HG02970 (cell line): ENCODE measurements around the gene TXNDC12.
"Not testable (repeated sequence)": the region's sequence is repeated elsewhere in the genome, so short reads cannot be mapped to it uniquely, and the experiment has no call there.

ENCODE experiments used
- ATAC-seq: cut with Tn5 transposase; IDR thresholded peaks from one replicate; pipeline ENCODE4 v1.9.1; 2021; ENCODE audit warnings: mild to moderate bottlenecking, moderate library complexity, moderate number of reproducible peaks; ENCODE audit not compliant: unreplicated experiment, low FRiP score

Gene TXNDC12

DNA sequence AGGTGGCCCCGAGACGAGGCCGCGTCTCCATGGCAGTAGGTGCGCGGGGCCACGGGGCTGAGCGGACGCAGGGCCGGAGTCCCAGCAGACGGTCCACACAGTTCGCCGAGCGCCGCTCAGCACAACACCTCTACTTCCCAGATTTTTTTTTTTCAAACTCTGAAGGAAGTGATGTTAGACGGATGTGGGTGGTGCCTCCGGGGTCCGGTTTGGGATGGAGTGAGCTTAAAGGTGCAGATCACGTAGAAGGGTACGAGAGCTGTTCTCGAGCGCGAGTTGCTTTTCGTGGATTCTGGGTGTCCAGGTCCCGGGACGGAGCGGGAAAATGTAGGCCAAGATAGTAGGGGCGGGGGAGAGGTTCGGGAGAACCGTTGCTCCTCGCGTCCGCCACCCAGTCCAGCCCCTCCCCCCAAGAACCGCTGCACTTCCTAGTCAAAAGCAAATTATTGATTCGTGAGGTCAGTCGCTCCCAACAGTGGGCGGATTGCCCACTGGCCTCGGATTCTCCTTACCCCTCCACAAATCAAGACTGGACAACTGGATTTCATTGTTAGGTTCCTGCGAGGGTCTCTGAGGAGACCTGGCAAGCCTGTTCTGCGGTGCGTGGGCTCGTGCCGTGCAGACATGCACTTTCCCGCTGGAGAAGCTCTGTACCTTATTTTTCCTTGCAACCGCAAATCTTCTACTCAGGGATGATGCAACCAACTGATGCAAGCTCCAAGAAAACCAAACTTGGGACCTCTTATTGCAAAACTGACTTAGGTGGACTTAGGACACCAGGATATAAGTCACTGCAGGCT is at the start of gene TXNDC12:
Gene TXNDC12 (minus strand): TSS at position 126 of the 800 bp plus-strand sequence. CDS start 95 bp downstream, at position 31.
- peak; percentile 34 for ATAC-seq

DNA sequence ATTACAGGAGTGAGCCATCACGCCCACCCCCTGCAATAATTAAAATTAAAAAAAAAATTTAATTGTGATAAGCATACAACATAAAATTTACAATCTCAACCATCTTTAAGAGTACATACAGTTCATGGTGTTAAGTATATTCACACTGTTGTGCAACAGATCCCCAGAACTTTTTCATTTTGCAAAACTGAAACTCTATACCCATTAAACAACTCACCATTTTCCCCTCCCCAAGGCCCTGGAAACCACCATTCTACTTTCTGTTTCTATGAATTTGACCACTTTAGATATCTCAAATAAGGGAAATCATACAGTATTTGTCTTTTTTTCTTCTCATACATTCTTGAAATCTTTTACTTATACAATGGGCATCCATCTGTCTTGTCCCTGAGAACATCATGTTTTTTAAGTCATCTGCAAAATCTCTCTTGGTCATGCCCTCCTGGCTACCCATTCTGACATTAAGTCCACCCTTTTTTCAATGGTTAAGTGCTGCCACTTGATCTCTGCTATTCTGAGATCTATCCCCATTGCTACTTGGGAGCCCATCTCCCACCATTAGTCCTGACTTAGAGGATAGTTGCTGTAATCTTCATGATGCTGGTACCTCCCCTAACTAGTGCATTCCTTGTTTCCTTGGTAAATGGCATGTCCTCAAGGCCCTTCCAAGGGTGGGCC is 47.5 kb upstream of the TXNDC12 start:
- ATAC-seq = no peak

DNA sequence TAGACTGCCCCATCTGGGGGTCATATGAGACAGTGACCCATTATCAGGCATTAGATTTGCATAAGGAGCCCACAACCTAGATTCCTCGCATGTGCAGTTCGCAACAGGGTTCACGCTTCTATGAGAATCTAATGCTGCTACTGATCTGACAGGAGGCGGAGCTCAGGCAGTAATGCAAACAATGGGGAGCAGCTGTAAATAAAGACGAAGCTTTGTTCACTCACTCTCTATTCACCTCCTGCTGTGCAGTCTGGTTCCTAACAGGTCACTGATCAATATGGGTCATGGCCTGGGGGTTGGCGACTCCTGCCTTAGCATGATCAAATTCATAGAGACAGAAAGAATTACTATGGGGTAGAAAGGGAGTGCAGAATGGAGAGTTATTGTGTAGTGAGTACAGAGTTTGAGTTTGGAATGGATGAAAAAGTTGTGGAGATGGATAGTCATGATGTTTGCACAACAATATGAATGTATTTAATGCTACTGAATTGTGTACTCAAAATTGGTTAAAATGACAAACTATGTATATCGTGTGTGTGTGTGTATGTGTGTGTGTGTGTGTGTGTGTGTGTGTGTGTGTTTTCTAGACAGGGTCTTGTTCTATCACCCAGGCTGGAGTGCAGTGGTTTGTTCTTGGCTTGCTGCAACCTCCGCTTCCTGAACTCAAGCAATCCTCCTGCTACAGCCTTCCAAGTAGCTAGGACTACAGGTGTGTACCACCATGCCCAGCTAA is 43.3 kb upstream of the TXNDC12 start:
- no peak for ATAC-seq

DNA sequence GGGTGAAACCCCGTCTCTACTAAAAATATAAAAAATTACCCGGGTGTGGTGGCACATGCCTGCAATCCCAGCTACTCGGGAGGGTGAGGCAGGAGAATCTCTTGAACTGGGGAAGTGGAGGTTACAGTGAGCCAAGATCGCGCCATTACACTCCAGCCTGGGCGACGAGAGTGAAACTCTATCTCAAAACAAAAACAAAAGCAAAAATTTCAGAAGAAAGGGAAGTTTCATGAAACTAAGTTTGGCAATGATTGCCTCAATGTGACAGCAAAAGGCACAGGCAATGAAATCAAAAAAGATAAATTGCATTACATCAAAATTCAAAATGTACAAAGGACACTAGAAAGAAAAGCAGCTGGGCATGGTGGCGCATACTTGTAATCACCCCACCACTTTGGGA is 41.2 kb upstream of the TXNDC12 start:
- ATAC-seq = no peak

DNA sequence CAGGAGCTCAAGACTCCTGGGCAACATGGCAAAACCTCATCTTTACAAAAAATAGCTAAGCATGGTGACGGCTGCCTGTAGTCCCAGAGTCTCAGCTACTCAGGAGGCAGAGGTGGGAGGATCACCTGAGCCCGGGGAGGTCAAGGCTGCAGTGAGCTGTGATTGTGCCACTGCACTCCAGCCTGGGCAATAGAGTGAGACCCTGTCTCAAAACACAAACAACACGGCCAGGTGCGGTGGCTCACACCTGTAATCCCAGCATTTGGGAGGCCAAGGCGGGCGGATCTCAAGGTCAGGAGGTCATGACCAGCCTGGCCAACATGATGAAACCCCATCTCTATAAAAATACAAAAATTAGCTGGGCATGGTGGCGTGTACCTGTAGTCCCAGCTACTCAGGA is 39.3 kb upstream of the TXNDC12 start:
- ATAC-seq = not testable (repeated sequence)

DNA sequence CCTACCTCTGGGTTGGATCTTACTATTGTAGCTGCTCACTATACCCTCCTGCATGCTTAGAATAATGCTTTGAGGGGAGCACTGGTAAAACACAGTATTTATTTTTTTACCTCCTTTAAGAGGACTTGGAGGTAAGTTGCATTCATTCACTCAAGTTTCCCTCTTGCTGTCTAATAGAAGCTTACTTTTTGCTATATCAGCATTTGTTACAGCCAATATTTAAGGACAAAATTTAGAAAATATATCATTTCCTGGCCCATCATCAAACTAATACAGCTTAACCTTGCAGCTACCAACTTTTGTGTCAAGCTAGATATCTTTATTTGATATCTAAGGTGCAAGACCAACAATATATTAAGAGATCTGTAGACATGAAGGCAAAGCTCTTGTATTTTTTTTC is 32.9 kb upstream of the TXNDC12 start:
- ATAC-seq = not testable (repeated sequence)

DNA sequence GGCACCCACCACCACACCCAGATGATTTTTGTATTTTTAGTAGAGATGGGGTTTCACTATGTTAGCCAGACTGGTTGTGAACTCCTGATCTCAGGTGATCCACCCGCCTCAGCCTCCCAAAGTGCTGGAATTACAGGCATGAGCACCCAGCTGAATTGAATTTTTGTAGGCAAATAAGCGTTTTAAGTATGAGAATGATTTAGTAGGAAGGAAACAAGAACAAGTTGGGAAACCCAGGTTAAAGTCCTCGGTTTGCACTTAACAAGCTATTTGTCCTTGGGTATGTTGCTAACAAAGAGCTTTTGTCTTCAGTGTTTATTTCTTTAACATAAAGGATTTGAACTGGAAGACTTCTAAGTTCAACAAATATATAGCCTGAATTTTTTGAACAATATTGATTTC is 25.0 kb upstream of the TXNDC12 start:
- no peak for ATAC-seq

DNA sequence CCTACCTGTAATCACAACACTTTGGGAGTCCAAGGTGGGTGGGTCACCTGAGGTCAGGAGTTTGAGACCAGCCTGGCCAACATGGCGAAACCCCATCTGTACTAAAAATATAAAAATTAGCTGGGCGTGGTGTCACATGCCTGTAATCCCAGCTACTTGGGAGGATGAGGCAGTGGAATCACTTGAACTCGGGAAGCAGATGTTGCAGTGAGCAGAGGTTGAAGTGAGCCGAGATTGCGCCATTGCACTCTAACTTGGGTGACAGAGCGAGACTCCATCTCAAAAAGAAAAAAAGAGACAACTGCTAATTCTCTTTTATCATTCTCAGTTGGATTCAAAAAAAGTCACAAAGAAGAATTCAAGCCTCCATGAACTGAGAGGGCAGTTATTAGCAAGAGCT is 22.3 kb upstream of the TXNDC12 start:
- not testable (repeated sequence) for ATAC-seq

DNA sequence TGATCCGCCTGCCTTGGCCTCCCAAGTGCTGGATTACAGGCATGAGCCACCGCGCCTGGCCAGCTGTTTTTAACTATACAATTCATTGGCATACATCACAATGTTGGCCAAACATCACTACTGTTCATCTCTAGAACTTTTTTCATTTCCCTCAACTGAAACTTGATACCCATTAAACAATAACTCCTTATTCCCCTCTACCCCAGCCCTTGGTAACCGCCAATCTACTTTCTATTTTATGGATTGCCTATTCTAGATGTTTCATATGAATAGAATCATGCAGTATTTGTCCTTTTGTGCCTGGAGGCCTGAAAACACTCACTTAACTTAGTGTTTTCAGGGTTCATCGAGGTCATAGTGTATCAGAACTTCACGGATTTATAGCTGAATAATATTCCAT is 17.3 kb upstream of the TXNDC12 start:
- ATAC-seq = no peak

DNA sequence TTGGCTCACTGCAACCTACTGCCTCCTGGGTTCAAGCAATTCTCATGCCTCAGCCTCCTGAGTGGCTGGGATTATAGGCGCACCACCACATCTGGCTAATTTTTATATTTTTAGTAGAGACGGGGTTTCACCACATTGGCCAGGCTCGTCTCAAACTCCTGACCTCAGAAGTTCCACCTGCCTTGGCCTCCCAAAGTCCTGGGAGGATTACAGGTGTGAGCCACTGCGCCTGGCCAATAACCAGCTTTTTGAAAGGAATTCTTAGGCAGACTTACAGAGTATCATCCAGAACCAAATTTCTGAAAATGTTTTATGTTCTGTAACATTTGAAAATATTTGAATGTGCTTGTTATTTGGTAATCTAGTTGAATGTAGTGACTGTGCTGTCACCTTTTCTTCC is 15.7 kb upstream of the TXNDC12 start:
- no peak for ATAC-seq

DNA sequence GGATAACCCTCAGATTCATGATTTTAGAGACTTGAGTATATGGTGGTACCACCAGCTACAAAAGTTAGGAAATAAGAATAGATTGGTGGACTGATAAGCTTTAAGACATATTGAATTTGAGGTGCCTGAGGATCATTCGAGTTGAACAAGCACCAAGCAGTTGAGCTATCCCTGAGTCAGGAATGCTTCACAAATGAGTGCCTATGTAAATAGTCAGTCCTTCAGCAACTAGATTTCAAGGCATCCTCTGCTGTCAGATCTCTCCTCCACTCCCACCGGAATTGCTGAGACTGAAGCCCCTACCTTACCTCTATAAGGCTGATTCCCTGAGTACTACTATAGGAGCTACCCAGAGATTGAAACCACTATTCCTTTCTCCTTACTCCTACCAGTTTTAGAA is 8.2 kb upstream of the TXNDC12 start:
- no peak for ATAC-seq

DNA sequence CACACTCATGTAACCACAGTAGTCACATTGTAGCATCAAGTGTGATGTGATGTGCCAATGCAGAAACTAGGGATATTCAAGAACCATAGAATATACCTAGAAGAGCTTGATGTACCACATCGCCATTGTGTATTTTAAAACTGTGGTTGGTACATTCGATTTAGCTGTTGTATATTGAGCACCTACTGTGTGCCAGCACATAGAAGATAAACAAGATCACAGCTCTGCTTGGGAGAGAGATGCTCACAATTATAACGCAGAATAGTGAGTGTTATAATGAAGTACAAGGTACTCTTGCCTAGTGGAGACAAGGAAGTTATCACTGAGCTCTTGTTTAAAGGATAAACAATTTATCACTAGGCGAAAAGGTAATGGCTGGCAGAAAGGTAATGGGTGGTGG is 5.8 kb upstream of the TXNDC12 start:
- no peak for ATAC-seq

DNA sequence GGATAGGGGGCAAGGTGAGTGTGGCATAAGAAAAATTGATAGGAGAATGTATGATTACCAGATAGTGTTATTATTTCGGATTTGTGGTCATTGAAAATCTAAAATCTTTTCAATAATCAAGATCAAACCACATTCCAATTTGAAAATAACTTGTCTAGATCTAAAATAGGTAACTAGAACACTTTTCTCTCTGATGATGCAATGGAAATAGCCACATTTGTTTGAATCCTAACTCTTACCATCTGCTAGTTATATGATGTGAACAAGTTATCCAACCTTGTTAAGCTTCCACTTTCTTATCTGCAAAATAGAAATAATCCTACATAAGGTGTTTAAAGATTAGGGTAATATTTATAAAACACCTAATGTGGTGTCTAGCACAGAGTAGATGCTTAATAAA is 4.9 kb upstream of the TXNDC12 start:
- ATAC-seq = no peak

DNA sequence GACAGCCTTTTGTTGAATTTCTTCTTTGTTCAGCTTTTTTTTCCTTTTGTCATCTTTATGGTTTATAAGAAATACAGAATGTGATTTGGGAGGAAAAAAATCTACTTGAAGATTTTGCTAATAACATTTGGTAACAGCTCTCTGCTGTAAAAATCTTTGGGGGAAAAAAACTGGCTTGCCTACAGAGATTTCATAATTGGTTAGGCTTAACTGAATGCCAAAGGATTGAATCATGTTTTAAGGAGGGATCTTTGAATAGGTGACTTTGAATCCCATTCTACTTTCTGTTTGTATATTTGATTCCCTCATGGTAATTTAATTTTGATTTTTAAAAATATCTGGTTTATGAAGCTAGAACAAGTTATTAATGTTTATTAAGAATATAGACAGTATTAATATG is 4.3 kb upstream of the TXNDC12 start:
- ATAC-seq = no peak

DNA sequence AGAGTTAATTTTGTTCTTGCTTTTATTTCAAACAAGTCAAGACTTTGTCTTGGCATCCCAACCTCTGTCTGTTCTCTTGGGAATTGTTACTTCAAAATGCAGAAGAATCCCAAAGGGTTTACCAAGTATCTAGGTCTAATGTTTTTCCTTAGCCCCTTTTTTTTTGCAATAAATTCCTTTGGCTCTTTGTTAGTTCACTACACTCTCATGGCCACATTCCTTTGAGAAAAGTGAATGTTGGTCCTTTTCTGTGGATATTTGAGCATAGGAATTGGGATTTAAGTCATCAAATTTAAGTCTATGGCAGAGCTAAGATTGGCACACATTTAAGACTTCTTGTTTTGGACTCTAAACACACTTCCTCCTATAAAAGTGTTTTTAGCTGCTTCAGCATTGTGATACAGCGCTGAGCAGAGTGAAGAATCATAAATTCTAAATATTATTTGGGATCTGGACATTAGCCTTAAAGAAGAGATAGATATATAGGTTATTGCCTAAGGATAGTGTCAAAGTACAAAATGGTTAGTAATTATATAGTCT is 3.0 kb upstream of the TXNDC12 start:
- ATAC-seq = no peak

DNA sequence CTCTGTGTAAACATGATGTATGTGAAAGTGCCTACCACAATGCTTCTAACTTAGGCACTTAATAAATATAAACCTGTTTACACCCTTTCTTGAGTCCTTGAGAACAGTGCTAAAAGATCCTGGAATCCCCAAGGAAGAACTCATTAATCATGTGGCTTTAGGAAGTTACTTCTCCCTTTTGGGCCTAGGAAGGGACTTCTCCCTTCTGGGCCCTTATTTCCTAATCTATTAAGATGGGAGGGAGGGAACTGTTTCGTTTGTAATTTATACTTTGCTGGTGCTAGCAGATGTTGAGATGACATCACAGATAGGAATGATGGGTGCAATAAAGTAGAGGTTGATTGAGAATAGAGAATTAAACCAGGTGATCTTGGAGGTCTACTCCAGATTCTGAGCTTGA is 2.3 kb upstream of the TXNDC12 start:
- ATAC-seq = no peak

DNA sequence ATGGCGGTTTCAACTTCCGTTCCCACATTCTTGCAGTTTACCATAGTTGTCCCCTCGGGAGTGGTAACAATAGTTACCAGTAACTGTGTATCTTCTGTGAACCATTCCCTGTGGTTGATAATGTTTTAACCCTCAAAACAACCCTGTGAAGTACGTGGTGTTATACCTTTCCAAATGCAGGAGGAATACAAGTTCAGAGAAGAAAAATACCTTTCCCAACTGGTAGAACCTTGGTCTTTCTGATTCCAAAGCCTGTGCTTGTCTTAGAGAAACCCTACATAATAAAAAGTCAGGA is 1.9 kb upstream of the TXNDC12 start:
- ATAC-seq = peak; percentile 25

DNA sequence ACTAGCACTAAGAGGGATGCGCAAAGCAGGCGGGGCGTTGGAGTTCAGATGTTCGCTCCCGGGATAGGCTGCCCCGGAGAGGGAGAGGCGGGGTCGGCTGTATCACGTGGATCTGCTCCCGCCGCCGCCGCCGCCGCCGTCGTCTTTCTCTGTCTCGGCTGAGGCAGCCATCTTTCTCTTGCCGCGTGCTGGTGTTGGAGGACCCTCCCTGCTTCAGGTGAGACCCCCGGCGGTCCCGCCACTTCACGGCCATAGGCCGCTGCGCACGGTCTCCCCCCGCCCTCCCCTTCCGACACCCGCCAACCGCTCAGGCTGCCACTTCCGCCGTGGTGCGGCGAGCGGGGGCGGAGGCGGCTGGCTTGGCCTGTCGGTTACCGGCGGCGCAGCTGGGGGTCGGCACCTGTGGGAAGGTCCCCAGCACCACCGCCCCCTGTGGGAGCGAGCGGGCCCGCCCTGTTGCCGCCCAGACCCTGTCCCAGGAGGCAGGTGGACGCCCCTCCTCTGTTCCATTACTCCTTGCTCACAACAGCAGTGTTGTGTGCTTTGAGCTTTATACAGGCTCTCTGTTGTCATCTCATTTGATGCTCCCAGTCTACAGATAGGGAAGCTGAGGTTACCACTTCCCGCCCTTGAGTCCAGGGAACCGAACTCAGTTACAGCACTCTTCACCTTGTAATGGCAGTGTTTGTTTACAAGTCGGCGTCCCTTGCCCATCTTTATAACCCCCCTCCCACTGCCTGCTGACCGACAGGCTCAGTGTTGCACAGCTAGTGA is 1.4 kb upstream of the TXNDC12 start, which contains the start of gene BTF3L4:
Gene BTF3L4 (plus strand): TSS at position 133 of the 774 bp plus-strand sequence. CDS start 3,553 bp downstream, outside the sequence.
- peak; percentile 75 for ATAC-seq

DNA sequence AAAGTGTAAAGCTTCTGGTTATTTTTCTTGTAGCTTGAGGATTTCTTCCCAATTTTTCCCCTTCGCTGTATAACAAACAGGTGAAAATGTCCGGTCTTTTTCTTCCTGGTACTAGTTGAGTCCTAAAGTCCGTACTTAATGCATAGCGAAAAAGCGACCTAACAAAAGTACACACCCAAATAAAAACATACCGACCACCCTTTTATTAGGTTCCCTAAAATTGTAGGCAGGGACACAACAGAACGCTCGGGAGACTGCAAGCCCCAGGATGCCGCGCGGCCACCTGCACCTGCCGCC is 823 bp upstream of the TXNDC12 start:
- ATAC-seq = no peak

DNA sequence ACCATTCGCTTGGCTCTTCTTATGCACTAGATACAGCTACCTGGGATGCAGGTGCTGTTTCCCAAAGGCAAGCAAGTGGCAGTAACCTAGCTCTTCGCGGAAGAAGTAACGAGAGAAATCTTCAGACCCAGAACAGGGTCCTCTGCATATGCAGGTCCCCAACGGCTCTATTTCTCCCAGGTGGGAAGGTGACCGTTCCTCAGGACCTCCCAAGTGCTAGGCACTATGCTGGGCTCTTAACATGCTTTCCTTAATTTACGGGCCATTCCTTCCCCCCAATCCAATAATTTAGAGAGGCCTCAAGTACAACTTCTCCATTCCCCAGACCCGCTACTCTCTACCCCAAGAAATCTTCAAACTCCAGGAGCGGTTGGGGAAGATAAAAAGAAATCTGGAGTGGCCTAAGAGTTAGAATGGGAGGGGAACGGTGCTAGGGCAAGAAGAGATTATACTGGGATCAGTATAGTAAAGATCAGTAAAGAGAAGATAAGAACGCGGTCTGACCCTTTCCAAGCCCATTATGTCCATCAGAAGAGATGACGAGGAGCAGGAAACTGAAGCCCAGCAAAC is 410 bp downstream of the TXNDC12 start:
- no peak for ATAC-seq
